AG09319 (cell line): ENCODE measurements around the gene PPM1B.

Source experiments
- DNase-seq: peaks from one replicate; pipeline ENCODE4 v3.0.0-alpha.2; 2010; ENCODE audit warnings: low read depth; ENCODE audit errors: extremely low read depth
- TF ChIP-seq, protein P1 (sequence below): IDR thresholded peaks from 2 replicates; pipeline ENCODE4 v1.5.1; 2011; ENCODE audit warnings: low read depth, mild to moderate bottlenecking, inconsistent platforms, low read length, moderate library complexity

The PPM1B gene

DNA sequence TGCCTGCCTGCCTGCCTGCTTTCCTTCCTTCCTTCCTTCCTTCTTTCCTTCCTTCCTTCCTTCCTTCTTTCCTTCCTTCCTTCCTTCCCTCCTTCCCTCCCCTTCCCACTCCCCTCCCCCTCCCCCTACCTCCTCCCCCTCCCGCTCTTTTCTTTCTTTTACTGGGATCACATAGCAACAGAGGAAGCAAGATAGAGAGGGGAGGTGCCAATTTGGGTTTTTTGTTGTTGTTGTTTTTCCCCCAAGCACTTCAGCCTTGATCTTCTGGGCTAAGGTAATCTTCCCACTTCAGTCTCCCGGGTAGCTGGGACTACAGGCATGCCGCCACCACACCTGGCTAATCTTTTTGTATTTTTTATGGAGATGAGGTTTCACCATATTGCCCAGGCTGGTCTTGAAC is 20.0 kb downstream of the PPM1B start:
- no peak for DNase-seq

DNA sequence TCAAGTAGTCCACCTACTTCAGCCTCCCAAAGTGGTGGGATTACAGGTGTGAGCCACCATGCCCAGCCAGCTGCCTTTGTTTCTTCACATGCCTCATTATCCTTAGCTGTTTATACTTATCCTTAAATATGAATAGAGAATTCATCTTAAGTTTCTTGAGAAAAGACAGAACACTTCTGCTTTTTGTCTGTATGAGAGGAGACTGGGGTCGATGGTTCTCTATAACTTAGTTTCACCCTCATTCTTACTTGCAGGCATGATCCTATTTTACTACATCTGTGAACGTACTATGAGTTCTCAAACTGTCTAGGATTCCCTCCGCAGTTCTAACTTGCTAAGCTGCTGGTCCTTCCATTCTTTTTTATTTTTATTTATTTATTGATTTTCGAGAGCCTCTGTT is 20.4 kb downstream of the PPM1B start:
- TF ChIP-seq, protein P1, sequence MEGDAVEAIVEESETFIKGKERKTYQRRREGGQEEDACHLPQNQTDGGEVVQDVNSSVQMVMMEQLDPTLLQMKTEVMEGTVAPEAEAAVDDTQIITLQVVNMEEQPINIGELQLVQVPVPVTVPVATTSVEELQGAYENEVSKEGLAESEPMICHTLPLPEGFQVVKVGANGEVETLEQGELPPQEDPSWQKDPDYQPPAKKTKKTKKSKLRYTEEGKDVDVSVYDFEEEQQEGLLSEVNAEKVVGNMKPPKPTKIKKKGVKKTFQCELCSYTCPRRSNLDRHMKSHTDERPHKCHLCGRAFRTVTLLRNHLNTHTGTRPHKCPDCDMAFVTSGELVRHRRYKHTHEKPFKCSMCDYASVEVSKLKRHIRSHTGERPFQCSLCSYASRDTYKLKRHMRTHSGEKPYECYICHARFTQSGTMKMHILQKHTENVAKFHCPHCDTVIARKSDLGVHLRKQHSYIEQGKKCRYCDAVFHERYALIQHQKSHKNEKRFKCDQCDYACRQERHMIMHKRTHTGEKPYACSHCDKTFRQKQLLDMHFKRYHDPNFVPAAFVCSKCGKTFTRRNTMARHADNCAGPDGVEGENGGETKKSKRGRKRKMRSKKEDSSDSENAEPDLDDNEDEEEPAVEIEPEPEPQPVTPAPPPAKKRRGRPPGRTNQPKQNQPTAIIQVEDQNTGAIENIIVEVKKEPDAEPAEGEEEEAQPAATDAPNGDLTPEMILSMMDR, result no peak
- no peak for DNase-seq

More for the DNA sequence above, 20.0 kb downstream of the PPM1B start:
- TF ChIP-seq, protein P1, result no peak

DNA sequence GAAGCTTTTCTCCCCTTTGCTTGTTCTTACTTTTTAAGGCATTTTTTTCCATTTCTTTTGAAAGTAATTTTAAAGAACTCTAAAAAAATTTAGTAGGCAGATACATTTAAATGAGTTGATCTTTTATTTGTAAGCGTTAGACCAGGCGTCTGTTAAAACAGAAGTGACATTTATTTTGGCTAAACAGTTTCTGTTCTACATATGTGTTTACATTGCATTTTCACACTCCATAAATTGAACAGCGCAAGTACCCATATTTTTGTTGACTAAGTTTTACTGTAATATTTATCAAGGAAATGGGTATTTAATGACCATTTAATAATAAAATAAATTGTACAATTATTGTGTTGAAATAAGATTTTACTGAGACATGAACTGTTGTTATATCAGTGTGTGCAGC is 21.9 kb downstream of the PPM1B start:
- no peak for DNase-seq

DNA sequence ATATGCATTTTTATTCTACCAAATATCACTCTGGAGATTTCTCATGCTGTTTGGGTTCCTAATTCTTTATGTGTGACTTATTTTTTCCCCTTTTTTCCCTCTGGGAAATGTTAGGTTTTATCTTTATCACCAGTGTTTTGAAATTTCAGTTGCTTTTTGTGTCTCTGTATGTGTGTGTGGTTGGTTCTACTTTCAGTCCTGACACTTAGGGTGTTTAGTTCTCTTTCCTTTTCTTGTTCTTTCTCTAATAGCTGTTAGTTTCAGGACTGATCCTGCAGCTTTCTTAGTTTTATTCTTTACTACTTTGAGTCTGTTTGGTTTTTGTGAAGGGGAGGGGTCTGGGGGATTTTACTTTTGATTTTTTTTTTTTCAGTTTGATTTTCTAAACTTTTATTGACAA is 23.1 kb downstream of the PPM1B start:
- TF ChIP-seq, protein P1, result no peak
- DNase-seq, result no peak

More for the DNA sequence above, 21.9 kb downstream of the PPM1B start:
- TF ChIP-seq, protein P1, result no peak

DNA sequence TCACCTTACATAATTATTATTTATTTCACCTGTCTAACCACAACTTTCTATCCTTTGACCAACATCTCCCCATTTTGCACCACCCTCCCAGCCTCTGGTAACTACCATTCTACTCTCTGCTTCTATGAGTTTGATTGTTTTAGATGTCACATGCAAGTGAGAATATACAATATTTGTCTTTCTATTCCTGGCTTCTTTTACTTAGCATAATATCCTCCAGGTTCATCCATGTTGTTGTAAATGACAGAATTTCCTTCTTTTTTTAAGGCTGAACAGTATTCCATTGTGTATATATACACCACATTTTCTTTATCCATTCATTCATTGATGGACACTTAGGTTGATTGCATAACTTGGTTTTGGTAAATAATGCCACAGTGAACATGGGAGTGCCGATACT is 24.0 kb downstream of the PPM1B start:
- TF ChIP-seq, protein P1, result no peak
- DNase-seq, result no peak

DNA sequence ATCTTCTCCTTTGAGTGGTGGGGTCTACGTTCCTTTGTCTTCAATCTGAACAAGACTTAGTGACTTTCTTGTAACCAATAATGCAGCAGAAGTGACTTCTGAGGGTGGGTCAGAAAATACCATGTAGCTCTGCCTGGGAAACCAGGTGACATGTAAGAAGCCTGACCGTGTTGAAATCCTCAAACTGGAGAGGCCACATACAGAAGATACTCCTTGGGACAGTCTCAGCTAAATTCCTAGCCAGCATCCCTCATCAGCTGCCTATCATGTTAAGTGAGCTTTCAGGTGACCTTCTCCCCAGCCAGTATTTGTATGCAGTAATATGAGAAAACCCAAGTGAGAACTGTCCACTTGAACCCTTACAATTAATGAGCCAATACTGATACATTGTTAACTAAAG is 27.0 kb downstream of the PPM1B start:
- DNase-seq, result no peak
- TF ChIP-seq, protein P1, result no peak

DNA sequence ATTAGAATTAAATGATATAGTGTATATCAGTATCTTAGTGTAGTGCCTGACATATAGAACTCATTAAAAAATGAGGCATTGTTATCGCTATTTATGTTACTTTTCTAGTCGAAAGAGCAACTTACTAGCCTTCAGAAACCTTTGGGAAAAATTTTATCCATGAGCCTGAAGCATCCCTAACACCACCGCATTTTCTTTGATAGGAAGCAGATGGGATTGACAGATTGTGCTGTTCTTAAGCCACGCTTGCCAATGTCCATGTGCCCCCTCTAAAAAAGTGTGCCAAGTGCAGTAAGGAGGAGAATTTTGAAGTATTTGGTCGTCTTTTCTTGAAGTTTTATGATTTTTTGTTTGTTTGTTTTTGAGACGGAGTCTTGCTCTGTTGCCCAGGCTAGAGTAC is 29.1 kb downstream of the PPM1B start:
- DNase-seq, result no peak
- TF ChIP-seq, protein P1, result no peak
